Neuronal stem cell (in vitro differentiated cells): Measurements from ENCODE around the gene FARS2.

Source experiments
- DNase-seq: peaks from one replicate; pipeline ENCODE4 v3.0.0-alpha.2; 2013; ENCODE audit warnings: low spot score
- H2AFZ ChIP-seq: one replicate; pipeline ENCODE4 v1.6.1; 2013; ENCODE audit warnings: mild to moderate bottlenecking, low read length, inconsistent platforms
- H2AK5ac ChIP-seq: 2 replicates; pipeline ENCODE4 v1.6.1; 2013; ENCODE audit warnings: low read depth, mild to moderate bottlenecking, inconsistent platforms, low read length, moderate library complexity, mixed read lengths
- H2BK120ac ChIP-seq: 2 replicates; pipeline ENCODE4 v1.6.1; 2013; ENCODE audit warnings: low read depth, mild to moderate bottlenecking, inconsistent platforms, low read length, moderate library complexity, mixed read lengths
- H2BK12ac ChIP-seq: one replicate; pipeline ENCODE4 v1.6.1; 2013; ENCODE audit warnings: low read length, inconsistent platforms
- H2BK15ac ChIP-seq: 2 replicates; pipeline ENCODE4 v1.6.1; 2013; ENCODE audit warnings: mild to moderate bottlenecking, low read length, inconsistent platforms, mixed read lengths
- H2BK5ac ChIP-seq: one replicate; pipeline ENCODE4 v1.6.1; 2013; ENCODE audit warnings: inconsistent platforms, mild to moderate bottlenecking, low read length, moderate library complexity
- H3K14ac ChIP-seq: one replicate; pipeline ENCODE4 v1.6.1; 2013; ENCODE audit warnings: low read length, inconsistent platforms
- H3K18ac ChIP-seq: 2 replicates; pipeline ENCODE4 v1.6.1; 2013; ENCODE audit warnings: low read length, inconsistent platforms
- H3K23ac ChIP-seq: 2 replicates; pipeline ENCODE4 v1.6.1; 2013; ENCODE audit warnings: low read depth, mild to moderate bottlenecking, mixed read lengths, low read length, inconsistent platforms; ENCODE audit not compliant: poor library complexity
- H3K27ac ChIP-seq: replicated peaks from 3 replicates; pipeline ENCODE4 v1.5.1; 2013; ENCODE audit warnings: low read length, inconsistent platforms
- H3K27me3 ChIP-seq, 3 experiments: 2 replicates each; pipeline ENCODE4 v1.6.1; 2013; ENCODE audit warnings: low read length in 3 of 3, mild to moderate bottlenecking in 2 of 3, inconsistent platforms in 1 of 3, low read depth in 1 of 3, mixed read lengths in 1 of 3, moderate library complexity in 1 of 3; ENCODE audit not compliant: control insufficient read depth in 3 of 3, insufficient read depth in 3 of 3
- H3K36me3 ChIP-seq, 2 donors: replicated peaks in 1 of 2; 2 replicates each; pipeline ENCODE4 v1.6.1; 2013; ENCODE audit warnings: low read length in 2 of 2; ENCODE audit not compliant: control insufficient read depth in 2 of 2, insufficient read depth in 2 of 2
- H3K4ac ChIP-seq: 2 replicates; pipeline ENCODE4 v1.6.1; 2013; ENCODE audit warnings: inconsistent platforms, mild to moderate bottlenecking, low read length, moderate library complexity
- H3K4me1 ChIP-seq, 2 donors: 1 replicate in 1 of 2; 2 replicates in 1 of 2; pipeline ENCODE4 v1.6.1; 2013; ENCODE audit warnings: low read length in 2 of 2, low read depth in 1 of 2; ENCODE audit not compliant: control insufficient read depth in 2 of 2, insufficient read depth in 1 of 2
- H3K4me2 ChIP-seq: one replicate; pipeline ENCODE4 v1.6.1; 2013; ENCODE audit warnings: mild to moderate bottlenecking, low read length, inconsistent platforms; ENCODE audit not compliant: insufficient read depth, poor library complexity, severe bottlenecking
- H3K4me3 ChIP-seq, 2 donors: 2 replicates each; pipeline ENCODE4 v1.5.1; 2013; ENCODE audit warnings: low read length in 2 of 2, mild to moderate bottlenecking in 2 of 2, inconsistent platforms in 1 of 2, moderate library complexity in 1 of 2
- H3K79me1 ChIP-seq: one replicate; pipeline ENCODE4 v1.6.1; 2013; ENCODE audit warnings: low read depth, mild to moderate bottlenecking, inconsistent platforms, low read length, moderate library complexity
- H3K9ac ChIP-seq: one replicate; pipeline ENCODE4 v1.6.1; 2013; ENCODE audit warnings: mild to moderate bottlenecking, low read depth, low read length, inconsistent platforms; ENCODE audit not compliant: poor library complexity
- H3K9me3 ChIP-seq, 2 donors: replicated peaks in 1 of 2; 2 replicates each; pipeline versions ENCODE3 to v1.6.1; 2013; ENCODE audit warnings: low read length in 2 of 2, mild to moderate bottlenecking in 2 of 2, inconsistent platforms in 1 of 2, low read depth in 1 of 2, mixed read lengths in 1 of 2, moderate library complexity in 1 of 2; ENCODE audit not compliant: control insufficient read depth in 2 of 2, insufficient read depth in 1 of 2
- H4K8ac ChIP-seq: one replicate; pipeline ENCODE4 v1.6.1; 2013; ENCODE audit warnings: low read depth, mild to moderate bottlenecking, inconsistent platforms, low read length, moderate library complexity
- H4K91ac ChIP-seq: one replicate; pipeline ENCODE4 v1.6.1; 2013; ENCODE audit warnings: low read length, low read depth, mild to moderate bottlenecking, inconsistent platforms; ENCODE audit not compliant: poor library complexity
- WGBS, 2 donors: extraction: QIAGEN DNeasy Blood & Tissue Kit; methylation state at CpG; one replicate each; pipeline ENCODE4 v1.1.7; 2013; ENCODE audit warnings: missing lambda C conversion rate in 2 of 2, mixed read lengths in 1 of 2; ENCODE audit not compliant: insufficient read length in 2 of 2, insufficient replicate concordance in 1 of 2; ENCODE audit errors: extremely low coverage in 2 of 2; 5-methylcytosine and 5-hydroxymethylcytosine counted together

The FARS2 gene

GRCh38 chr6:5712349-5713215 is 451.3 kb downstream of the FARS2 start:
- Histone ChIP-seq H2BK15ac (no peak overlapping the region), H3K36me3 (no peaks in the 10 kb centered on the region), H2AFZ (no peak overlapping the region), H2BK12ac (no peak overlapping the region), H3K9me3 (peaks cover 0 to 2% of the 10 kb centered on the region in 2 donors), H3K4me2 (no peak overlapping the region), H3K18ac (peak overlapping the region; percentile 56), H3K9ac (no peak overlapping the region), H2BK5ac (no peak overlapping the region), H2BK120ac (no peak overlapping the region), H3K27ac (no peak overlapping the region), H3K79me1 (no peaks in the 10 kb centered on the region), H3K4me3 (no peak overlapping the region), H3K27me3 (no peaks in the 10 kb centered on the region), H3K4ac (no peak overlapping the region), H3K4me1 (peaks cover 0 to 3% of the 10 kb centered on the region in 2 donors), H4K8ac (no peak overlapping the region), H3K14ac (no peak overlapping the region), H3K23ac (no peak overlapping the region), H2AK5ac (no peak overlapping the region), H4K91ac (no peak overlapping the region)
- no peak for DNase-seq
- no CpG with 5 or more reads among the region's 10 CpGs for WGBS, 2 donors

- no CpG with 5 or more reads among the region's 7 CpGs for WGBS, 2 donors
Observed at GRCh38 chr6:5713519-5713918, 452.2 kb downstream of the FARS2 start.

GRCh38 chr6:5718231-5718947 is 457.1 kb downstream of the FARS2 start:
- Histone ChIP-seq H2BK5ac (no peak overlapping the region), H2BK120ac (no peak overlapping the region), H3K4me2 (no peak overlapping the region), H3K9ac (no peak overlapping the region), H2BK12ac (no peak overlapping the region), H3K4ac (no peak overlapping the region), H3K36me3 (no peaks in the 10 kb centered on the region), H2AFZ (no peak overlapping the region), H3K4me3 (no peak overlapping the region), H2BK15ac (no peak overlapping the region), H3K79me1 (no peaks in the 10 kb centered on the region), H4K8ac (no peak overlapping the region), H3K18ac (no peak overlapping the region), H4K91ac (no peak overlapping the region), H3K9me3 (peaks cover 0 to 2% of the 10 kb centered on the region in 2 donors), H3K27me3 (no peaks in the 10 kb centered on the region), H3K14ac (no peak overlapping the region), H3K4me1 (peaks cover 1% of the 10 kb centered on the region in 2 donors), H3K27ac (no peak overlapping the region), H3K23ac (no peak overlapping the region), H2AK5ac (no peak overlapping the region)
- no peak for DNase-seq
- WGBS, 2 donors, result no CpG with 5 or more reads among the region's 5 CpGs

More at GRCh38 chr6:5713519-5713918, 452.2 kb downstream of the FARS2 start:
- no peak overlapping the region for H3K14ac ChIP-seq
- H3K79me1 ChIP-seq, result no peaks in the 10 kb centered on the region
- peaks cover 0 to 3% of the 10 kb centered on the region in 2 donors for H3K4me1 ChIP-seq
- H3K4me3 ChIP-seq, result no peak overlapping the region
- H4K91ac ChIP-seq, result no peak overlapping the region
- no peaks in the 10 kb centered on the region for H3K27me3 ChIP-seq
- H2BK15ac ChIP-seq, result no peak overlapping the region
- no peak for DNase-seq
- no peak overlapping the region for H2AK5ac ChIP-seq
- H3K23ac ChIP-seq, result no peak overlapping the region
- no peak overlapping the region for H3K18ac ChIP-seq
- no peak overlapping the region for H2BK12ac ChIP-seq
- no peak overlapping the region for H3K9ac ChIP-seq
- H3K27ac ChIP-seq, result no peak overlapping the region
- no peaks in the 10 kb centered on the region for H3K36me3 ChIP-seq
- H3K9me3 ChIP-seq, result peaks cover 0 to 2% of the 10 kb centered on the region in 2 donors
- no peak overlapping the region for H2AFZ ChIP-seq
- no peak overlapping the region for H2BK120ac ChIP-seq
- no peak overlapping the region for H3K4me2 ChIP-seq
- no peak overlapping the region for H3K4ac ChIP-seq
- H2BK5ac ChIP-seq, result no peak overlapping the region
- no peak overlapping the region for H4K8ac ChIP-seq
